ENCODE data around the gene LDHD. TPM values are rescaled to one million over a fixed set of nuclear protein-coding genes. Genes with fewer than 3 reads are reported as not detected.

LDHD gene
- total and polyA plus RNA-seq, 2 donors from 2014 or later: 14.7 to 73.3 TPM

GRCh38 chr16:75114179-75114945 lies 2.2 kb downstream of the LDHD start:
- no peak for TF ChIP-seq CTCF (IDR thresholded peaks at IDR 0.05; ENCODE audit: borderline replicate concordance, extremely low read depth, insufficient read depth)
- Histone ChIP-seq H3K36me3 (ENCODE audit: control insufficient read depth in 2 of 3, insufficient read depth in 3 of 3, low read length in 3 of 3) (no peaks in the 10 kb centered on the region), H3K9ac (ENCODE audit: low read length in 3 of 3) (no peak overlapping the region), H3K4me3 (ENCODE audit: low read length in 3 of 3) (no peak overlapping the region), H3K4me1 (ENCODE audit: control insufficient read depth in 2 of 3, insufficient read depth in 2 of 3, low read depth in 1 of 3, low read length in 3 of 3) (peaks cover 0 to 26% (median 24%) of the 10 kb centered on the region in 3 donors), H3K27me3 (ENCODE audit: control insufficient read depth, insufficient read depth, low read length) (no peaks in the 10 kb centered on the region), H3K27ac (ENCODE audit: low read depth in 2 of 2, low read length in 2 of 2) (no peak overlapping the region), H3K9me3 (ENCODE audit: control insufficient read depth in 2 of 3, insufficient read depth in 1 of 3, low read length in 3 of 3) (no peaks in the 10 kb centered on the region)
- intact Hi-C loops (cut with DNase I): loop anchor here (5.0 kb wide), 1 partner anchor 117 kb away; the partner anchor contains the start of gene ZNRF1
- FAIRE-seq (no peak), DNase-seq (peak in 1 of 5 donors; percentile 74)

GRCh38 chr16:75113541-75114121 lies 2.9 kb downstream of the LDHD start:
- Histone ChIP-seq H3K27ac (ENCODE audit: low read depth in 2 of 2, low read length in 2 of 2) (no peak overlapping the region), H3K4me1 (ENCODE audit: control insufficient read depth in 2 of 3, insufficient read depth in 2 of 3, low read depth in 1 of 3, low read length in 3 of 3) (peaks cover 0 to 31% (median 31%) of the 10 kb centered on the region in 3 donors), H3K4me3 (ENCODE audit: low read length in 3 of 3) (no peak overlapping the region), H3K36me3 (ENCODE audit: control insufficient read depth in 2 of 3, insufficient read depth in 3 of 3, low read length in 3 of 3) (no peaks in the 10 kb centered on the region), H3K9me3 (ENCODE audit: control insufficient read depth in 2 of 3, insufficient read depth in 1 of 3, low read length in 3 of 3) (no peaks in the 10 kb centered on the region), H3K27me3 (ENCODE audit: control insufficient read depth, insufficient read depth, low read length) (no peaks in the 10 kb centered on the region), H3K9ac (ENCODE audit: low read length in 3 of 3) (no peak overlapping the region)
- no peak for DNase-seq
- TF ChIP-seq CTCF (IDR thresholded peaks at IDR 0.05; ENCODE audit: borderline replicate concordance, extremely low read depth, insufficient read depth): no peak
- no peak for FAIRE-seq
- intact Hi-C loops (cut with DNase I): loop anchor here (5.0 kb wide), 1 partner anchor 116 kb away; the partner anchor contains the start of gene ZNRF1

- FAIRE-seq (no peak), DNase-seq (no peak)
- no peak overlapping the region for H3K9ac ChIP-seq (ENCODE audit: low read length in 3 of 3)
- no peaks in the 10 kb centered on the region for H3K36me3 ChIP-seq (ENCODE audit: control insufficient read depth in 2 of 3, insufficient read depth in 3 of 3, low read length in 3 of 3)
- H3K27me3 ChIP-seq (ENCODE audit: control insufficient read depth, insufficient read depth, low read length): no peaks in the 10 kb centered on the region
- no peak overlapping the region for H3K27ac ChIP-seq (ENCODE audit: low read depth in 2 of 2, low read length in 2 of 2)
- intact Hi-C loops (cut with DNase I): loop anchor here (5.0 kb wide), 1 partner anchor 116 kb away; the partner anchor contains the start of gene ZNRF1
- H3K4me3 ChIP-seq (ENCODE audit: low read length in 3 of 3): no peak overlapping the region
- H3K4me1 ChIP-seq (ENCODE audit: control insufficient read depth in 2 of 3, insufficient read depth in 2 of 3, low read depth in 1 of 3, low read length in 3 of 3): peaks cover 0 to 33% (median 32%) of the 10 kb centered on the region in 3 donors
- no peak for TF ChIP-seq CTCF (IDR thresholded peaks at IDR 0.05; ENCODE audit: borderline replicate concordance, extremely low read depth, insufficient read depth)
- H3K9me3 ChIP-seq (ENCODE audit: control insufficient read depth in 2 of 3, insufficient read depth in 1 of 3, low read length in 3 of 3): no peaks in the 10 kb centered on the region
Measured at GRCh38 chr16:75112734-75113491, 3.7 kb downstream of the LDHD start.
